Gastroesophageal sphincter (tissue), 3 donors: ENCODE data around the gene FER.

Experiments used
- EP300 ChIP-seq: sonication (generic); formaldehyde crosslinking; IDR thresholded peaks from one replicate; pipeline ENCODE4 v1.6.1; 2017; ENCODE audit warnings: antibody characterized with exemption, mild to moderate bottlenecking
- POLR2A ChIP-seq, 2 donors: fragments of 450-650 bp; IDR thresholded peaks; one replicate each; pipeline ENCODE4 v1.6.1; 2017; ENCODE audit warnings: antibody characterized with exemption in 2 of 2, mild to moderate bottlenecking in 2 of 2, moderate library complexity in 1 of 2
- TF ChIP-seq, protein P1 (sequence below), 4 experiments: fragments of 200-600 bp in 2 of 4; fragments of 450-650 bp in 2 of 4; sonication (generic) in 1 of 4; IDR thresholded peaks; one replicate each; pipeline ENCODE4 v1.5.1; 2017 to 2019; ENCODE audit warnings: antibody characterized with exemption in 4 of 4, mild to moderate bottlenecking in 2 of 4, moderate library complexity in 2 of 4

DNA sequence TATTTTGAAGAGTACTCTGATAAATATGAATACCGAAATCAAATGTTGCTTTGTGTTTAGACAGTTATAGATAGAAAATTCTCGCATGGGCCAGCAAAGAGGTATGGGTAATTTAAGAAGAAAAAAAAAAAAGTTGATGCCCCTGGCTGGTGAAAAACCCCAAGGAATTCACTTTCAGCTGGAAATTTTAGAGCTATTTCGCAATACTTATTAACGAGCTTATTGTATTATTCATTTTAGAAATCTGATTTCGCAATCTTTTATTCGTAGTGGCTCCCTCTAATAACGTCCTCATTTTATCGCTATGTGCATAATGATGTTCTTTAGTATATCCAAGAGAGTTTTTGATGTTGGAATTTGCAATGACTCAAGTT lies 18.5 kb upstream of the FER start:
- TF ChIP-seq, protein P1, sequence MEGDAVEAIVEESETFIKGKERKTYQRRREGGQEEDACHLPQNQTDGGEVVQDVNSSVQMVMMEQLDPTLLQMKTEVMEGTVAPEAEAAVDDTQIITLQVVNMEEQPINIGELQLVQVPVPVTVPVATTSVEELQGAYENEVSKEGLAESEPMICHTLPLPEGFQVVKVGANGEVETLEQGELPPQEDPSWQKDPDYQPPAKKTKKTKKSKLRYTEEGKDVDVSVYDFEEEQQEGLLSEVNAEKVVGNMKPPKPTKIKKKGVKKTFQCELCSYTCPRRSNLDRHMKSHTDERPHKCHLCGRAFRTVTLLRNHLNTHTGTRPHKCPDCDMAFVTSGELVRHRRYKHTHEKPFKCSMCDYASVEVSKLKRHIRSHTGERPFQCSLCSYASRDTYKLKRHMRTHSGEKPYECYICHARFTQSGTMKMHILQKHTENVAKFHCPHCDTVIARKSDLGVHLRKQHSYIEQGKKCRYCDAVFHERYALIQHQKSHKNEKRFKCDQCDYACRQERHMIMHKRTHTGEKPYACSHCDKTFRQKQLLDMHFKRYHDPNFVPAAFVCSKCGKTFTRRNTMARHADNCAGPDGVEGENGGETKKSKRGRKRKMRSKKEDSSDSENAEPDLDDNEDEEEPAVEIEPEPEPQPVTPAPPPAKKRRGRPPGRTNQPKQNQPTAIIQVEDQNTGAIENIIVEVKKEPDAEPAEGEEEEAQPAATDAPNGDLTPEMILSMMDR (IDR thresholded peaks at IDR 0.05): no peak
- no peak for TF ChIP-seq EP300
- no peak for TF ChIP-seq POLR2A (IDR thresholded peaks at IDR 0.05)
